ENCODE results near the gene KIR2DL3.

The KIR2DL3 gene

DNA sequence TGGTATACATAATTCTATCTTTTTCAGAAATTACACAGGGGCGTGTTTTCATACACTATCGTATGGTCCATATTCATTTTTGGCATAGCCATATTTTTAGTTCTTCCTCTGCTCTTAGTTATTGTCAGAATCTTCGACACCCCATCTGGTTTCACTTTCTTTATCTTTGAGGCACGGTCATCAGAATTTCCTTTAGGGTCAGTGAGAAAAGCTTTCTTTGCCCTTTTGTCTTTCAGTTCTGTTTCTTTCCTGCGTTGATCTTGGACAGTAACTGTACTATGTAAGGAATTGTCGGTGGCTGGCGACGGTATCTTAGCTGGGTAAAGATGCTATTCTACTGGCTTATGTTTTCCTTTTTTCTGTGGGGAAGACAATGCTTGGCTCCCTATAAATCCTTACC, 54.5 kb downstream of the KIR2DL3 start:
- no peak for DNase-seq (ENCODE audit: low spot score)

DNA sequence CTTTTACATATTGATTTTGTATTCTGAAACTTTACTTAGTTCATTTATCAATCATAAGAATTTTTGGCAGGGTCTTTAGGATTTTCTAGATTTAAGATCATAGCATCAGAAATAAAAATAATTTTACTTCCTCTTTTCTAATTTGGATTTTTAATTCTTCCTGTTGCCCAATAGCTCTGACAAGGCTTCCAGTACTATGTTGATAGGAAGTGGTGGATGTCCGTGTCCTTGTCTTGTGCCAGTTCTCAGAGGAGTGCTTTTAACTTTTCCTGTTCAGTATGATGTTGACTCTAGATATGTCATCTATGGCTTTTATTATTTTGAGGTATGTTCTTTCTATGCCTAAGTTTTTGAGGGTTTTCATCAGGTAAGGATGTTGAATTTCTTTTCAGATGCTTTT, 57.4 kb downstream of the KIR2DL3 start:
- DNase-seq (ENCODE audit: low spot score): no peak
